Adipocyte (in vitro differentiated cells): ENCODE data around the gene PARD6A.

Experiments used
- DNase-seq: peaks from one replicate; pipeline ENCODE4 v3.0.0-alpha.2; 2015; ENCODE audit warnings: low read depth
- H3K27me3 ChIP-seq: replicated peaks from 2 replicates; pipeline ENCODE4 v1.7.0; 2013; ENCODE audit warnings: mild to moderate bottlenecking, low read length, moderate library complexity; ENCODE audit not compliant: control insufficient read depth, insufficient read depth
- H3K36me3 ChIP-seq: 2 replicates; pipeline ENCODE4 v1.7.0; 2013; ENCODE audit warnings: low read length, mild to moderate bottlenecking, moderate library complexity; ENCODE audit not compliant: control insufficient read depth, insufficient read depth, severe bottlenecking
- H3K4me1 ChIP-seq: 2 replicates; pipeline ENCODE4 v1.7.0; 2013; ENCODE audit warnings: mild to moderate bottlenecking, low read length, moderate library complexity; ENCODE audit not compliant: control insufficient read depth, insufficient read depth
- H3K4me3 ChIP-seq: 2 replicates; pipeline ENCODE4 v1.7.0; 2013; ENCODE audit warnings: mild to moderate bottlenecking, low read length, moderate library complexity
- H3K9ac ChIP-seq: 2 replicates; pipeline ENCODE4 v1.7.0; 2013; ENCODE audit warnings: mild to moderate bottlenecking, low read length, moderate library complexity
- H3K9me3 ChIP-seq: 2 replicates; pipeline ENCODE4 v1.7.0; 2013; ENCODE audit warnings: mild to moderate bottlenecking, low read length, moderate library complexity; ENCODE audit not compliant: control insufficient read depth

The PARD6A gene

GRCh38 chr16:67703626-67704025, 42.9 kb downstream of the PARD6A start:
- Histone ChIP-seq H3K4me3 (no peak overlapping the region), H3K4me1 (peaks cover 8% of the 10 kb centered on the region), H3K36me3 (no peaks in the 10 kb centered on the region), H3K9me3 (no peaks in the 10 kb centered on the region), H3K9ac (no peak overlapping the region), H3K27me3 (no peaks in the 10 kb centered on the region)
- no peak for DNase-seq

- H3K9me3 ChIP-seq: no peaks in the 10 kb centered on the region
- no peak overlapping the region for H3K4me3 ChIP-seq
- no peak overlapping the region for H3K9ac ChIP-seq
- no peaks in the 10 kb centered on the region for H3K27me3 ChIP-seq
- no peaks in the 10 kb centered on the region for H3K36me3 ChIP-seq
- no peak for DNase-seq
- H3K4me1 ChIP-seq: peaks cover 13% of the 10 kb centered on the region
Measured at GRCh38 chr16:67704110-67704509, 43.4 kb downstream of the PARD6A start.

GRCh38 chr16:67707210-67707609, 46.5 kb downstream of the PARD6A start:
- Histone ChIP-seq H3K36me3 (no peaks in the 10 kb centered on the region), H3K9ac (no peak overlapping the region), H3K9me3 (no peaks in the 10 kb centered on the region), H3K4me3 (no peak overlapping the region), H3K27me3 (no peaks in the 10 kb centered on the region), H3K4me1 (peaks cover 15% of the 10 kb centered on the region)
- DNase-seq: no peak

GRCh38 chr16:67707790-67708189, 47.0 kb downstream of the PARD6A start:
- Histone ChIP-seq H3K9me3 (no peaks in the 10 kb centered on the region), H3K9ac (no peak overlapping the region), H3K4me3 (no peak overlapping the region), H3K36me3 (no peaks in the 10 kb centered on the region), H3K27me3 (no peaks in the 10 kb centered on the region), H3K4me1 (peaks cover 15% of the 10 kb centered on the region)
- DNase-seq: no peak

- Histone ChIP-seq H3K4me3 (no peak overlapping the region), H3K36me3 (no peaks in the 10 kb centered on the region), H3K9ac (no peak overlapping the region), H3K4me1 (peaks cover 15% of the 10 kb centered on the region), H3K9me3 (no peaks in the 10 kb centered on the region), H3K27me3 (no peaks in the 10 kb centered on the region)
- DNase-seq: no peak
Measured at GRCh38 chr16:67708368-67708771, 47.6 kb downstream of the PARD6A start.

- no peaks in the 10 kb centered on the region for H3K36me3 ChIP-seq
- DNase-seq: no peak
- peaks cover 15% of the 10 kb centered on the region for H3K4me1 ChIP-seq
- H3K9me3 ChIP-seq: no peaks in the 10 kb centered on the region
- no peaks in the 10 kb centered on the region for H3K27me3 ChIP-seq
- H3K4me3 ChIP-seq: no peak overlapping the region
- no peak overlapping the region for H3K9ac ChIP-seq
Measured at GRCh38 chr16:67709050-67709449, 48.3 kb downstream of the PARD6A start.

- DNase-seq: no peak
- Histone ChIP-seq H3K27me3 (no peaks in the 10 kb centered on the region), H3K36me3 (no peaks in the 10 kb centered on the region), H3K9ac (no peak overlapping the region), H3K9me3 (no peaks in the 10 kb centered on the region), H3K4me3 (no peak overlapping the region), H3K4me1 (peaks cover 15% of the 10 kb centered on the region)
Measured at GRCh38 chr16:67710607-67711006, 49.8 kb downstream of the PARD6A start.
